Upper lobe of left lung (tissue), 4 donors: ENCODE measurements around the gene OR11L1.

Experiments used
- CTCF ChIP-seq, 6 experiments: fragments of 450-650 bp in 4 of 6; fragments of 200-600 bp in 2 of 6; sonication (generic) in 2 of 6; IDR thresholded peaks; one replicate each; pipeline ENCODE4 v1.5.1; 2016 to 2019; ENCODE audit warnings: antibody characterized with exemption in 6 of 6
- POLR2A ChIP-seq, 4 donors: fragments of 450-650 bp; IDR thresholded peaks; one replicate each; pipeline ENCODE4 v1.5.1; 2016 to 2017; ENCODE audit warnings: antibody characterized with exemption in 4 of 4, mild to moderate bottlenecking in 2 of 4
- POLR2AphosphoS5 ChIP-seq, 2 donors: sonication (generic); formaldehyde crosslinking; IDR thresholded peaks; one replicate each; pipeline ENCODE4 v1.5.1; 2017; ENCODE audit warnings: antibody characterized with exemption in 2 of 2

GRCh38 chr1:247862756-247863155, 21.1 kb upstream of the OR11L1 start:
- TF ChIP-seq CTCF (IDR thresholded peaks at IDR 0.05) (no peak), POLR2A (IDR thresholded peaks at IDR 0.05) (no peak), POLR2AphosphoS5 (IDR thresholded peaks at IDR 0.05) (no peak)
